Aorta (tissue), 5 donors: ENCODE measurements around the gene DPP10. TPM values are rescaled to one million over a fixed set of nuclear protein-coding genes. Genes with fewer than 3 reads are reported as not detected.

ENCODE experiments used
- ATAC-seq: fragments of 200-7000 bp; cut with Tn5 transposase; one replicate; pipeline ENCODE4 v1.9.1; 2022; ENCODE audit warnings: moderate library complexity; ENCODE audit not compliant: low FRiP score
- DNase-seq, 2 donors: peaks; one replicate each; pipeline ENCODE4 v3.0.0-alpha.2; 2020
- H3K27ac ChIP-seq, 2 donors: one replicate each; pipeline ENCODE4 v1.5.1; 2013; ENCODE audit warnings: low read length in 2 of 2, mild to moderate bottlenecking in 2 of 2, moderate library complexity in 2 of 2, control low read depth in 1 of 2, inconsistent platforms in 1 of 2, low read depth in 1 of 2
- H3K27me3 ChIP-seq, 2 donors: one replicate each; pipeline ENCODE4 v1.6.1; 2013; ENCODE audit warnings: control low read depth in 1 of 2, low read length in 1 of 2, mild to moderate bottlenecking in 1 of 2, moderate library complexity in 1 of 2; ENCODE audit not compliant: insufficient read depth in 2 of 2, control insufficient read depth in 1 of 2
- H3K36me3 ChIP-seq, 2 donors: one replicate each; pipeline ENCODE4 v1.6.1; 2013; ENCODE audit warnings: control low read depth in 1 of 2, low read length in 1 of 2, mild to moderate bottlenecking in 1 of 2; ENCODE audit not compliant: insufficient read depth in 2 of 2, control insufficient read depth in 1 of 2
- H3K4me1 ChIP-seq, 2 donors: one replicate each; pipeline ENCODE4 v1.6.1; 2013; ENCODE audit warnings: low read length in 2 of 2, control low read depth in 1 of 2, mild to moderate bottlenecking in 1 of 2, moderate library complexity in 1 of 2; ENCODE audit not compliant: insufficient read depth in 2 of 2, control insufficient read depth in 1 of 2
- H3K4me3 ChIP-seq, 2 donors: one replicate each; pipeline ENCODE4 v1.5.1; 2013; ENCODE audit warnings: low read length in 2 of 2, control low read depth in 1 of 2, mild to moderate bottlenecking in 1 of 2
- H3K9me3 ChIP-seq: one replicate; pipeline ENCODE4 v1.6.1; 2013; ENCODE audit warnings: mild to moderate bottlenecking, low read length; ENCODE audit not compliant: control insufficient read depth
- WGBS, 2 donors: extraction: QIAGEN DNeasy Blood & Tissue Kit; methylation state at CpG; one replicate each; pipeline ENCODE4 v1.1.7; 2013; 5-methylcytosine and 5-hydroxymethylcytosine counted together
- intact Hi-C, 2 donors: fragments of 100-400 bp; cut with DNase I; formaldehyde crosslinking; loops; one replicate each; pipeline versions ENCODE4 v1.14.2 to v1.15.0; 2022
- polyA plus RNA-seq, 2 donors: library from polyadenylated mRNA; stranded (reverse); fragments of 200-250 nt; gene quantifications; one replicate each; pipeline ENCODE4 v1.2.3, GENCODE V29; 2013
- total RNA-seq, 2 donors: library from RNA; stranded (reverse); fragmentation: NEBNext Ultra II Directional; extraction: Animal tissue kit (Norgen Biotek cat#: 25700); gene quantifications; one replicate each; pipeline ENCODE4 v1.2.1, GENCODE V29; 2021
- donor health status: healthy with polysubstance abuse.
- donor health status: Bipolar disorder and iron deficiency.
- donor health status: DM: no; HTN: no; CAD: no.
- donor health status: DM: no; HTN: no; CAD: no.
- donor health status: DM: yes; HTN: yes; CAD: no.

The DPP10 gene
- total and polyA plus RNA-seq, 4 donors: 0.13 TPM; not detected in 3

- 61 to 67% methylated on average over 1 of the region's 1 CpG for WGBS, 2 donors
- no peak overlapping the region for H3K4me3 ChIP-seq
- intact Hi-C loops: no loop called here
- no peaks in the 10 kb centered on the region for H3K9me3 ChIP-seq
- H3K4me1 ChIP-seq: no peaks in the 10 kb centered on the region
- H3K27me3 ChIP-seq: no peaks in the 10 kb centered on the region
- H3K36me3 ChIP-seq: no peaks in the 10 kb centered on the region
- ATAC-seq (no peak), DNase-seq (no peak)
- H3K27ac ChIP-seq: no peak overlapping the region
Measured at GRCh38 chr2:115480741-115481140, 1038.3 kb downstream of the DPP10 start.

DNA sequence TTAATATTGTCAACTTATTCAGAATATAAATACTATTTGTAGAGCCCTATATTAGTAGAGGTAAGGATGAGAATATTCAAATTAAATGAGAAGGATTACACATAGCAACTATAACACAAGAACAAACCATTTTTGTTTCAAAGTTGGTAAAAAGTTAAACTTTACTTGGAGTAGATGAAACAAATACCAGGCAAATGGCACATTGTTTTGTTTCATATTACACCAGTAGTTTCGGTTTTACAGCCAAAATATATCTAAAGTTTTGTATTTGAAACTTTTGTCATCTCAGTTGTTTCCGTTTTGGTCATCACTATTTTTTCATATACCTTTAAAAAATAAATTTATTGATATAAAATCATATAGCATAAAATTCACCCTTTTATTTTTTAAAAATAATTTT lies 1039.4 kb downstream of the DPP10 start:
- Histone ChIP-seq H3K36me3 (no peaks in the 10 kb centered on the region), H3K9me3 (no peaks in the 10 kb centered on the region), H3K4me3 (no peak overlapping the region), H3K4me1 (no peaks in the 10 kb centered on the region), H3K27me3 (no peaks in the 10 kb centered on the region), H3K27ac (no peak overlapping the region)
- WGBS, 2 donors: 69 to 75% methylated on average over 2 of the region's 2 CpGs
- intact Hi-C loops: no loop called here
- no peak for ATAC-seq
- DNase-seq: no peak

GRCh38 chr2:115483666-115484065 lies 1041.2 kb downstream of the DPP10 start:
- no peak for DNase-seq
- intact Hi-C loops: no loop called here
- Histone ChIP-seq H3K27ac (no peak overlapping the region), H3K4me3 (no peak overlapping the region), H3K27me3 (no peaks in the 10 kb centered on the region), H3K36me3 (no peaks in the 10 kb centered on the region), H3K4me1 (no peaks in the 10 kb centered on the region), H3K9me3 (no peaks in the 10 kb centered on the region)
- ATAC-seq: no peak
- WGBS, 2 donors: 7 to 18% methylated on average over 4 of the region's 4 CpGs

DNA sequence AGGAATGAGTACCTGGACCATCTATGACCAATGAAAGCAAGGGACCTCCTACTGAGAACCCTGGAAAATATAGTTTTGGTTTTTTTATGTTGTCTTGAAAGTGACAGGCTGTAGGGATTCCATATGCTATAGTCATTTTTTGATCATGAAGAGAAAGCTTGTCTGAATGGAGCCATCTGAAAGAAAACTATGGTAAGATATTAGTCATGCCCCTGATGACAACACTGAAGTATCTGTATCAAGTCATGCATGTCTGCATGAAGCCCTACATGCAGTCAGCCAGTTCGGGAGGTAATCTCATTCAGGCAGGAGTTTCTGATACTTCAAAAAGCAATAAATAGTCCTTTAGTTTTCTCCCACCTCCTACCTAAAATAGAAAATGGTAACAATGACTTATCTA lies 1042.0 kb downstream of the DPP10 start:
- no peaks in the 10 kb centered on the region for H3K27me3 ChIP-seq
- no peaks in the 10 kb centered on the region for H3K9me3 ChIP-seq
- H3K4me3 ChIP-seq: no peak overlapping the region
- no peak overlapping the region for H3K27ac ChIP-seq
- intact Hi-C loops: no loop called here
- DNase-seq (no peak), ATAC-seq (no peak)
- H3K36me3 ChIP-seq: no peaks in the 10 kb centered on the region
- WGBS, 2 donors: 35 to 48% methylated on average over 1 of the region's 1 CpG
- H3K4me1 ChIP-seq: no peaks in the 10 kb centered on the region

DNA sequence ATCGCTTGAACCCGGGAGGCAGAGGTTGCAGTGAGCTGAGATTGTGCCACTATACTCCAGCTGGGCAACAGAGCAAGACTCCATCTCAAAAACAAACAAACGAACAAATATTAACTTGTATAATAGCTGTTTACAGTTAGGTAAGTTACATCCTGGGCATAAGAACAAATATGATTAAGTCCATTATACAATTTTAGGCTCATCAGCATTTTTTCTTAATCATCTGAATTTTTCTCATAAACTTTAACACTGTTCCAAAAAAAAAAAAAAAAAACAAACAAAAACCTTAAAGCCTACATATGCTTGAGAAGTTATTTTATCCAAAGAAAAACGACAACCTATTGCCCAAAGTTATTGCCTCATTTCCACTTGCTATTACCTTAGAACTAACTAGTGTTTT lies 1042.5 kb downstream of the DPP10 start:
- intact Hi-C loops: no loop called here
- H3K27me3 ChIP-seq: no peaks in the 10 kb centered on the region
- ATAC-seq (no peak), DNase-seq (no peak)
- H3K9me3 ChIP-seq: no peaks in the 10 kb centered on the region
- H3K4me1 ChIP-seq: no peaks in the 10 kb centered on the region
- no peaks in the 10 kb centered on the region for H3K36me3 ChIP-seq
- H3K4me3 ChIP-seq: no peak overlapping the region
- 69 to 73% methylated on average over 4 of the region's 4 CpGs for WGBS, 2 donors
- no peak overlapping the region for H3K27ac ChIP-seq

DNA sequence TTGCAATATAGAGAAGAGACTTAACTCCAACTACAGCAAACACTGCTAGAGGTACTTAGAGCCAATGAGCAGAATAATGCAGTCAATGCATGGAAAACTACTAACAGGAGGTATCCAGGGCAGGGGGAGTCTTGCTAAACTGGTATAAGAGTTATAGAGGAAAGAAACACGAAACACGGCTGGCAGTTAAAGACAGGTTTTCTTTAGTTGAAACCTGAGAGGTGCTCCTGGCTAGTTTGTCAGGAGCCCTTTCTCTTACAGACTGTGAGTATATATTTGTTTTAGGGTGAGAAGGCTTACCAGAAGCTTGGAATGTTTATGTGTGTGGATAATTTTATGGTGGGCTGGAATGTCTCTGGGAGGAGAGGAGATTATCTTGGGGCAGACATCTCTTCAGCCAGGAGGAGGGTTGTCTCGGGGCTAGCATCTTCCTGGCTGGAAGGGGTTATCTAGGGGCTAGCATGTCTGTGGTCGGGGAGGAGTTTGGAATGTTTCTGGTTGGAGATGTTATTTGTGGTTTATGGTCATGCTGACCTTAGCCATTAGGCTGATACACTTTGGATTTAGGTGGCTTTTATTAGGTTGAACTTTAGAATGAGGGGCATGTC lies 1048.8 kb downstream of the DPP10 start:
- 30 to 34% methylated on average over 4 of the region's 4 CpGs for WGBS, 2 donors
- no peak for DNase-seq
- no peak for ATAC-seq
- Histone ChIP-seq H3K4me1 (no peaks in the 10 kb centered on the region), H3K4me3 (no peak overlapping the region), H3K27ac (no peak overlapping the region), H3K36me3 (no peaks in the 10 kb centered on the region), H3K27me3 (no peaks in the 10 kb centered on the region), H3K9me3 (no peaks in the 10 kb centered on the region)
- intact Hi-C loops: no loop called here

- Histone ChIP-seq H3K4me3 (no peak overlapping the region), H3K36me3 (no peaks in the 10 kb centered on the region), H3K4me1 (no peaks in the 10 kb centered on the region), H3K9me3 (no peaks in the 10 kb centered on the region), H3K27ac (no peak overlapping the region), H3K27me3 (no peaks in the 10 kb centered on the region)
- DNase-seq (no peak), ATAC-seq (no peak)
- 3 to 14% methylated on average over 3 of the region's 3 CpGs for WGBS, 2 donors
- intact Hi-C loops: no loop called here
Measured at GRCh38 chr2:115505331-115505730, 1062.9 kb downstream of the DPP10 start.

DNA sequence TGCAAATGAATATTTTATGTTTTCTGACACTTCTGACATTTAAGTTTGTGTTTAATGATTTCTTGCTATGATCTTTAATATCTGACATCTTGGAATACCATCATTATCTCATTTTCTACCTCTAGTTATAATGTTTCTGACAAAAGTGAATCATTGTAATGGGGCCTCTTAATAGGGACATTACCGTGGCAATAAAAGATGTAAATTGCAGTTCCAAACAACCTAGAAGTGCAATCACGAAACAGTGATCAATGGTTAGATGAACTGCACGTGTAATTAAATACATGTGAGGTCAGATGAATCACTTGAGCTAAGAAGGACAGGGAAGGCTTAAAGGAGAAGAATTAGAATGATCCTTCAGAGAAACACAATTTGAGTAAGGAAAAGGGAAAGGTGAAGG lies 1078.3 kb downstream of the DPP10 start:
- ATAC-seq: no peak
- H3K9me3 ChIP-seq: no peaks in the 10 kb centered on the region
- 67 to 74% methylated on average over 3 of the region's 3 CpGs for WGBS, 2 donors
- no peak for DNase-seq
- intact Hi-C loops: no loop called here
- no peak overlapping the region for H3K27ac ChIP-seq
- no peaks in the 10 kb centered on the region for H3K27me3 ChIP-seq
- no peaks in the 10 kb centered on the region for H3K36me3 ChIP-seq
- H3K4me1 ChIP-seq: no peaks in the 10 kb centered on the region
- H3K4me3 ChIP-seq: no peak overlapping the region

GRCh38 chr2:115524452-115524851 lies 1082.0 kb downstream of the DPP10 start:
- Histone ChIP-seq H3K4me1 (no peaks in the 10 kb centered on the region), H3K4me3 (no peak overlapping the region), H3K27ac (no peak overlapping the region), H3K27me3 (no peaks in the 10 kb centered on the region), H3K36me3 (no peaks in the 10 kb centered on the region), H3K9me3 (no peaks in the 10 kb centered on the region)
- ATAC-seq: no peak
- intact Hi-C loops: no loop called here
- WGBS, 2 donors: 81 to 84% methylated on average over 4 of the region's 4 CpGs
- no peak for DNase-seq
